AG20443 (cell line): ENCODE data around the gene SHB.

ENCODE experiments used
- DNase-seq: peaks from one replicate; pipeline ENCODE4 v3.0.0; 2012; ENCODE audit warnings: low spot score, mixed read lengths

SHB gene

DNA sequence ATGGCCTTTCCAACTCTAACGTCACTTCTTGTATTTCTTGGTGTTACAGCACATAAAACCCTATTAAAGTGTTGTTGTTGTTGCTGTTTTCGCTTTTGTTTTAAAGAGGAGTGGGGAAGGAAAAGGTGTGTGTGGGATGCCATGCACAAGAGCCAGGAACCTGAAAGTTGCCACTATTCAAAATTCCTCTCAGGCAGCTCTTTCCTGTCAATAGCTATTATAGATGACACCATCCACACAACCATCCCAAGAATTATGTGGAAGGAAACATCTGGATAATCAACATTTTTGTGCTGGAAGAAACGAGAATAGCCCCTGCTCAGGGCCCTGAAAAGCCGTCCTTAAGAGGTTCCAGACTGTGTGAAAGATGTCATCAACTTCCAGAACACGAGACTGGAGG, 79.3 kb downstream of the SHB start:
- DNase-seq: no peak

- DNase-seq: no peak
Measured at GRCh38 chr9:37988602-37989001, 80.4 kb downstream of the SHB start.

GRCh38 chr9:37988041-37988440, 81.0 kb downstream of the SHB start:
- DNase-seq: no peak

- DNase-seq: no peak
Measured at GRCh38 chr9:37987467-37987981, 81.5 kb downstream of the SHB start.

- DNase-seq: peak; percentile 21
Measured at GRCh38 chr9:37986771-37987258, 82.2 kb downstream of the SHB start.

GRCh38 chr9:37986001-37986400, 83.0 kb downstream of the SHB start:
- DNase-seq: no peak

DNA sequence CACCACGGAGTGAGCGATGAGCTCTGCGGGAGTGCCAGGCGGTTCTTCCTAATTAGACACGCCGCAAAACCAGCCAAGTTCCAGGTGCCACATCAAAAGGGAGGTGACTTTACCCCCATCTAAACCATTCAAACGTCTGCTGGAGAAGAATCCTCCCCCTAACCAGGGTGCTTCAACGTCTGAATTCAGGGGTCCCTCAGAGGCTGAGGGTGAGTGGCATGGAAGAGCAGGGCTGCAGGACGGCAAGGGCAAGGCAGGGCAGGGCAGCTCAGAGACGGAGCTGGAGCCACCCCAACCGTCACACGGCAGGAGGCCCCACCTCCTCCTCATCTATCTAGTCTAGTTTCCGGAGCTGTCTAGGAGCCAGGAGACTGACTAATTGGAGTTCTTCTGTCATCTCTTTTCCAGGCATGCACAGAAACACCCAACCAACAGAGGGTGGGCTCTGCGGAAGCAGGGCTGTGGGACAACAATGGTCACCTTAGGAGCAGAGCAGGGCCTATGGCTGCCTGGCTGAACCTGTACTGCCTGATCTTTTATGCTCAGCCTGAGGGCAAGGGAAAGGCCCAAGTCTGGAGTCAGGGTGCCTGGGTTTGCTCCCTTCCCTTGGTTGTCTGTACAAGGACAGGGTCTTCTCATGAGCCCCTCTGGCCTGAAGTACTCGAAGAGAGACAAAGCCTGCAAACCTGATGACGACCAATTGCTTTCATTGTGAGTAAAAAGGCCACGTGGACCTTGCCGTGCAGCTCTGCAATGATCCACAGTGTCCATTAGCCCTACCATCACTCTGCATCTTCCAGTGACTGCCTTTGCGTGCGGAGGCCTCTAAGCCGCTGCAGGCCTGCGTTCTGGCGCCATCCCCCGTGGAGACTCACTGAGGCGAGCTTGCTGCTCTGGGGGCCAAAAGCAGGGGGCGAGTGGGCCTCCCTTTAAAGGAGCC, 84.1 kb downstream of the SHB start:
- DNase-seq: peak; percentile 91

DNA sequence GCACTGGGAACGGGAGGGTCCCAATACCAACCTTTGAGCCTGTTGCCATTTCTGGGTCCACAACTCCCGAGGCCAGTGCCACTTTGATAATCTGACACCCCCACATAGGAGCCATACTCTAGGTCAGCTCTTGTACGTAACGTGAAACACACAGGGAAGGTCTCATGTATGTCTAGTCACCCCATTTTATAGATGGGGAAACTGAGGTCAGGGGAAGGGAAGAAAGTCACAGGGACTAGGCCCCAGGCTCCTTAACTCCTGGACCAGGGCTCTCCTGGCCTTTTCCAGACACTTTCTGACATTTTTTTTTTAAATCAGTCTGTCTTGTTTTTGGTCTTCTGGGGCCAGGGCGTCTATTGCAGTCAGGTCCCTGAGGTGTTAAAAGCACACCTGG, 84.8 kb downstream of the SHB start:
- DNase-seq: no peak

- DNase-seq: no peak
Measured at GRCh38 chr9:37983381-37984067, 85.5 kb downstream of the SHB start.

- no peak for DNase-seq
Measured at GRCh38 chr9:37979844-37980243, 89.2 kb downstream of the SHB start.

- DNase-seq: no peak
Measured at GRCh38 chr9:37978983-37979382, 90.0 kb downstream of the SHB start.

- DNase-seq: no peak
Measured at GRCh38 chr9:37978481-37978864, 90.6 kb downstream of the SHB start.

- DNase-seq: no peak
Measured at GRCh38 chr9:37977851-37978480, 91.1 kb downstream of the SHB start.

DNA sequence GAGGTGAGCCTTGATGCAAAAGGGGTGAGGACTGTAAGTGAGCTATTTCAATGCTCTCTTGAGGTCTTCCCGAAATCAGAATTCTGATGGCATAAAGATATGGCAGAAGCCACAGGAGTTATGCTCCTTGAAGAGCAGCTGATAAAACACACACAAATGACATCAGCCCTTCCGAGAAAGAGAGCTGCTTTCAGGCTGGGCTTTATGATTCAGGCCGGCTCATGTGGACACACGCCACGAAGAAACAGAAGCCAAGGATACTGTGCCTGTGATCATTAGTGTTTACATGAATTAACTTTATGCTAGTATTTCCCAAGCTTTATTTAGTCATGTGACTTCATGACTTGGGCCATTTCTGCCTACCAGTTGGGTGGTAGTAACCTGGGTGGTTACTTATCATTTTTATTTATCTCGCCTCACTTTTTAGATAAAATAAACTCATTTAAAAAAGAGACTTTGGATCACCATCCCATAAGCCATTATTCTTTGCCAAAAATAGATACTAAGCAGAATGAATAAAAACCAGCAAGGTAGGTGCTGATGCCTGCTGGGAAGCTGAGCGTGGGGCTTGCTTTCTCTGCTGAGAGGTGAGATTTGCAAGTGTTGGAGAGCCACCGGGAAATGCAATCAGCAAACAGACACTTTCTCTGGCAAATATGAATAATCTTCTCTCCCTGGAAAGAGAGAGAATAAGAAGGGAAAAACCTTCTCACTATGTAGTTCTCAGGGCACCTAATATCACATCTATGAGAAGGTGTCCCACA, 92.1 kb downstream of the SHB start:
- peak; percentile 88 for DNase-seq

DNA sequence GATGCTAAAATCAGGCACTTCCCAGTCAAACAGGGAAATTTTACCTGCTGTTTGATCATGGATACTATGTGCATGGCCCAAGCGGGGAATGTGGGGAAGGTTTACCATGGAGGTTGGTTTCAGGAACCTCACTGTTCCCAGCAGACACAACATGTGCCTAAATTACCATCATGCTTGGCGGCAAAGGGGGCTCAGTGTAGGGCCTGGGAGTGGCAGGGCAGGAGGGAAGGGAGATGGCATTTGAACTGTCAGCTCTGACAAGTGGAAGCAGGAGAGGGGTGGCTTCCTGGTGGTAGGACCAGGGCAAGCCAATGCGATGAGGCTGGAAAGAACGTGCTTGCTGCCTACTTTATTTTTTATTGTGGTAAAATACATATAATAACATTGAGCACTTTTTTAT, 93.4 kb downstream of the SHB start:
- no peak for DNase-seq

DNA sequence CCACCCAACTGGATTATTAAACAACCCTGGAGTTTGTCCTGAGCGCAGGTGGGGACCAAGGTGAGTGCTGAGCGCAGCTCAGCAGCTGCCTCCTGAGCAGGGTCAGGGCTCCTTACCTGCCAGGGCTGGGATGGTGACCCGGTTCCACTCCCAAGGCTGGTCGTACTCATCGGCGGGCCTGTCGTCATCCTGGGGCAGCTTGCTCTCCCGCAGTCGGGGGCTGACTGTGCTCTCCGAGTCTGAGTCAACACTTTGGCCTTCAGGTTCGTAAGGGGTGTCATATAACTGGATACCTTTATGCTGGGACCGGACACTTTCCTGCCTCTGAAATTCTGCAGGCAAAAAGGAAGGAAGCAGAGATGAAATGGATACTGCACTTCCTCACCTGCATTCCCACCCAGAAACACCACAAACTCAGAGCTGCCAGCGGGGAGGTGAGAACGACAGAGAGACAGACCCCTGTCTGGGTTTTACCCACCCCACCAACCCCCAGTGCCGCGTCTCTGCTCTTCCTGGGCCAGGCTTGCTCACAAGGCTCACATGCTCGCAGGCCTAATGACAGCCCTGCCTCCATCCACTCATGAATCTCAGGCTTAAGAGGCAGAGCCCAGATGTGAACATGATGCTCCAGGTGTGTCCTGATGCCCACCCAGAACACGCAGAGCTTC, 94.4 kb downstream of the SHB start:
- peak; percentile 30 for DNase-seq

GRCh38 chr9:37972351-37972848, 96.6 kb downstream of the SHB start:
- DNase-seq: no peak

- no peak for DNase-seq
Measured at GRCh38 chr9:37971691-37972090, 97.3 kb downstream of the SHB start.

GRCh38 chr9:37971108-37971459, 97.9 kb downstream of the SHB start:
- no peak for DNase-seq

- DNase-seq: no peak
Measured at GRCh38 chr9:37970301-37971107, 98.5 kb downstream of the SHB start.
